Skeletal muscle satellite cell (primary cell): ENCODE data around the gene SLC8B1.

Experiments
- H3K27me3 ChIP-seq: 2 replicates; pipeline ENCODE4 v1.7.0; 2013; ENCODE audit warnings: low read length; ENCODE audit not compliant: control insufficient read depth, insufficient read depth
- H3K36me3 ChIP-seq: 2 replicates; pipeline ENCODE4 v1.7.0; 2013; ENCODE audit warnings: mild to moderate bottlenecking, control low read depth, low read length; ENCODE audit not compliant: insufficient read depth
- H3K4me1 ChIP-seq: 2 replicates; pipeline ENCODE4 v1.7.0; 2013; ENCODE audit warnings: low read length; ENCODE audit not compliant: control insufficient read depth, insufficient read depth
- H3K4me2 ChIP-seq: 2 replicates; pipeline ENCODE4 v1.7.0; 2013; ENCODE audit warnings: mild to moderate bottlenecking, low read length
- H3K4me3 ChIP-seq: 2 replicates; pipeline ENCODE4 v1.7.0; 2013; ENCODE audit warnings: low read length
- H3K9ac ChIP-seq: 2 replicates; pipeline ENCODE4 v1.7.0; 2013; ENCODE audit warnings: mild to moderate bottlenecking, low read depth, low read length, moderate library complexity
- H3K9me3 ChIP-seq: replicated peaks from 2 replicates; pipeline ENCODE4 v1.7.0; 2013; ENCODE audit warnings: mild to moderate bottlenecking, control low read depth, low read length

Gene SLC8B1

GRCh38 chr12:113287899-113288282 is 47.0 kb downstream of the SLC8B1 start:
- no peak overlapping the region for H3K9ac ChIP-seq

GRCh38 chr12:113287146-113287898 is 47.6 kb downstream of the SLC8B1 start:
- Histone ChIP-seq H3K9ac (no peak overlapping the region), H3K4me3 (no peak overlapping the region), H3K9me3 (no peaks in the 10 kb centered on the region), H3K36me3 (peaks cover 13% of the 10 kb centered on the region), H3K4me1 (no peaks in the 10 kb centered on the region), H3K4me2 (no peak overlapping the region), H3K27me3 (no peaks in the 10 kb centered on the region)

More at GRCh38 chr12:113287899-113288282, 47.0 kb downstream of the SLC8B1 start:
- H3K4me2 ChIP-seq, result no peak overlapping the region
- no peaks in the 10 kb centered on the region for H3K9me3 ChIP-seq
- no peaks in the 10 kb centered on the region for H3K4me1 ChIP-seq
- H3K27me3 ChIP-seq, result no peaks in the 10 kb centered on the region
- no peak overlapping the region for H3K4me3 ChIP-seq
- peaks cover 13% of the 10 kb centered on the region for H3K36me3 ChIP-seq

- H3K4me3 ChIP-seq, result no peak overlapping the region
- no peaks in the 10 kb centered on the region for H3K4me1 ChIP-seq
- no peak overlapping the region for H3K4me2 ChIP-seq
- no peak overlapping the region for H3K9ac ChIP-seq
- no peaks in the 10 kb centered on the region for H3K9me3 ChIP-seq
- no peaks in the 10 kb centered on the region for H3K27me3 ChIP-seq
- H3K36me3 ChIP-seq, result peaks cover 13% of the 10 kb centered on the region
Measured at GRCh38 chr12:113286712-113287111, 48.2 kb downstream of the SLC8B1 start.

GRCh38 chr12:113285679-113286610 is 49.0 kb downstream of the SLC8B1 start:
- H3K27me3 ChIP-seq, result no peaks in the 10 kb centered on the region
- peaks cover 13% of the 10 kb centered on the region for H3K36me3 ChIP-seq

GRCh38 chr12:113284751-113285150 is 50.2 kb downstream of the SLC8B1 start:
- Histone ChIP-seq H3K4me1 (no peaks in the 10 kb centered on the region), H3K36me3 (peaks cover 7% of the 10 kb centered on the region), H3K4me2 (no peak overlapping the region), H3K4me3 (no peak overlapping the region), H3K9ac (no peak overlapping the region), H3K9me3 (no peaks in the 10 kb centered on the region), H3K27me3 (no peaks in the 10 kb centered on the region)

More at GRCh38 chr12:113285679-113286610, 49.0 kb downstream of the SLC8B1 start:
- no peak overlapping the region for H3K4me3 ChIP-seq
- no peaks in the 10 kb centered on the region for H3K4me1 ChIP-seq
- no peaks in the 10 kb centered on the region for H3K9me3 ChIP-seq
- H3K9ac ChIP-seq, result no peak overlapping the region
- H3K4me2 ChIP-seq, result no peak overlapping the region

GRCh38 chr12:113278633-113279032 is 56.3 kb downstream of the SLC8B1 start:
- Histone ChIP-seq H3K27me3 (no peaks in the 10 kb centered on the region), H3K36me3 (peaks cover 13% of the 10 kb centered on the region), H3K4me3 (no peak overlapping the region), H3K9me3 (no peaks in the 10 kb centered on the region), H3K4me2 (no peak overlapping the region), H3K9ac (no peak overlapping the region), H3K4me1 (no peaks in the 10 kb centered on the region)

- Histone ChIP-seq H3K4me2 (no peak overlapping the region), H3K9ac (no peak overlapping the region), H3K27me3 (no peaks in the 10 kb centered on the region), H3K36me3 (peaks cover 16% of the 10 kb centered on the region), H3K4me1 (peaks cover 2% of the 10 kb centered on the region), H3K4me3 (no peak overlapping the region), H3K9me3 (no peaks in the 10 kb centered on the region)
Measured at GRCh38 chr12:113278141-113278540, 56.8 kb downstream of the SLC8B1 start.

- no peaks in the 10 kb centered on the region for H3K27me3 ChIP-seq
- H3K36me3 ChIP-seq, result peaks cover 16% of the 10 kb centered on the region
- no peak overlapping the region for H3K4me3 ChIP-seq
Measured at GRCh38 chr12:113277511-113277910, 57.4 kb downstream of the SLC8B1 start.

GRCh38 chr12:113276946-113277500 is 57.9 kb downstream of the SLC8B1 start:
- Histone ChIP-seq H3K4me1 (peaks cover 13% of the 10 kb centered on the region), H3K27me3 (no peaks in the 10 kb centered on the region), H3K9ac (no peak overlapping the region), H3K4me2 (no peak overlapping the region), H3K9me3 (no peaks in the 10 kb centered on the region), H3K36me3 (peaks cover 16% of the 10 kb centered on the region), H3K4me3 (no peak overlapping the region)

More at GRCh38 chr12:113277511-113277910, 57.4 kb downstream of the SLC8B1 start:
- Histone ChIP-seq H3K4me1 (peaks cover 8% of the 10 kb centered on the region), H3K4me2 (no peak overlapping the region), H3K9ac (no peak overlapping the region), H3K9me3 (no peaks in the 10 kb centered on the region)

GRCh38 chr12:113276306-113276705 is 58.6 kb downstream of the SLC8B1 start:
- Histone ChIP-seq H3K4me1 (peaks cover 21% of the 10 kb centered on the region), H3K4me2 (no peak overlapping the region), H3K9ac (no peak overlapping the region), H3K9me3 (no peaks in the 10 kb centered on the region), H3K36me3 (peaks cover 16% of the 10 kb centered on the region), H3K27me3 (no peaks in the 10 kb centered on the region), H3K4me3 (no peak overlapping the region)

- Histone ChIP-seq H3K36me3 (peaks cover 16% of the 10 kb centered on the region), H3K9me3 (no peaks in the 10 kb centered on the region), H3K4me1 (peaks cover 26% of the 10 kb centered on the region), H3K4me2 (no peak overlapping the region), H3K27me3 (no peaks in the 10 kb centered on the region), H3K4me3 (no peak overlapping the region), H3K9ac (no peak overlapping the region)
Measured at GRCh38 chr12:113274848-113275247, 60.1 kb downstream of the SLC8B1 start.
